GM19438 (cell line): Measurements from ENCODE around the gene CPB1.

ENCODE experiments used
- ATAC-seq: cut with Tn5 transposase; IDR thresholded peaks from one replicate; pipeline ENCODE4 v1.9.1; 2021; ENCODE audit warnings: low read depth; ENCODE audit not compliant: unreplicated experiment

The CPB1 gene

DNA sequence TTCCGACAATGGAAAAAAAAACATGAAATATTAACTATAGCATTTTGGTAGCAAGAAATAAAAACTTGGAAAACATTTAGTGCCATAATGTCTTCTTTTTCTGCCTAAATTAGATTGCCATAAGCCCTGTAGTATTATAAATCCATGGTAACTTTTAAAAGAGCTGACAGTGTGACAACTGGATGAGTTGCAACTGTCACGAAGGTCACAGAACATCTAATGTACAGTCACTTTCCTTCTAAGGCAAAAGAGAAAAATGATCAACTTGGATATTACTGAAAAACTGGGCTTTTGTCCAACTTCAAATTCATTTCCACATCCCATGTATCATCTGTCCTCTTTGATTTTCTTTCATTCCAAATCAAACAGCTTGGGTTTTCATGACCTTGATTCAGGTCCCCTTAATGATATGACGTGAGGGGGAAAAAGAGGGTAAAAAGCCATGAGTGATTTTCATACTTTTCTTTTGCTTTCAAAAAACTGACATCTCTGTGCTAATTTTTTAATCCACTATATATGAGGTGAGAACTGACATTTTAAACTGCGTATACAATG is 602 bp downstream of the CPB1 start:
- no peak for ATAC-seq

DNA sequence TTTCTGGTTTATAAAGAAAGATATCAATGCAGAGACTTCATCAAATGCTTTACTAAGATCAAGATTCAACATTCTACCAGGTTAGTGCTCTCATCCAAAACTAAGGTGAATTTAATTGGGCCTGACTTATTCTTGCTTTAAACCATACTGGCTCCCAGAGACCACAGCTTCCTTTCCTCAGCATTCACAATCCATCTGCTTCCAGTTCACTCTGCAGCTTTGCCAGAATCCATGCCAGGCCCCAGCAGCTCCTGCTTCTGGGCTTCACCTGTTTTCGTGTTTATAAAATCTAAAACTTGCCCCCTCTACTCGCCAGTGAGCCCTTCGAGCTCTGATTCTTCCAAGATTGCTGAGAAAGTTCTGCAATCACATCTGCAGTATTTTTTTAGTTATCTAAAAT is 2.3 kb downstream of the CPB1 start:
- ATAC-seq: no peak

DNA sequence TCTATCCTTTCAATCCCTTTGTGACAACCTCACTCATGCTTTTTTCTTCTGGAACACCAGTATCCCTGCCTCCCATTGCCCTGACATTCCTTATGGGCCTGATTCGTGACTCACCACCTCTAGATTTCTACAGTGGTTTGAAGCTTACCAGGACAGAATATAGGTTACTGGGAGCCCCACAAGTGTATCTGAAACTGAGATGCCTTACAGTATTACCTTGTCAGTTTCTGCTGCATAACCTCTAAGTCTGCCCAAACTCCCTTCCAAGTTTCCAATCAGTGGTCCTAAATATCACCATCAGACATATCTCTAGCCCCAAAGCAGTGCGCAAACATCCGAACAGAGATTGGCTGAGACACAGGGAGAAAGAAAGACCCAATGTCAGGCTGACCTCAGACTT is 5.6 kb downstream of the CPB1 start:
- ATAC-seq: no peak

DNA sequence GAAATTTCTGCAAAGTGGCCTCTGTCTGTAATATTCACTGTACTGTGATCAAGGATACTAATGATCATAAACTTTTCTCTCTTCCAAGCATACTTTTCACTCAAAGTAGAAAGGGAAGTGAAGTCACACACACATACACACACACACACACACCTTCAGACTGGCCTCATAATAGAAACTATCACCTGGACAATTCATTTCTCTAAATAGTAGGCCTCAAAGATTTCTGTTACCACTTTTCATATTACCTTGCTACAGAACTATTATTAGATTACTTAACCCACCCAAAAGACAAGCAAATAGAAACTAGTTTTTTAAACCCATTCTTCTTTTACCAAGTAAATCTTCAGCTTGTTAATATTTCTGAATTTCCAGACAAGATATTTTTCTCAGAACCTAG is 12.2 kb downstream of the CPB1 start:
- no peak for ATAC-seq

DNA sequence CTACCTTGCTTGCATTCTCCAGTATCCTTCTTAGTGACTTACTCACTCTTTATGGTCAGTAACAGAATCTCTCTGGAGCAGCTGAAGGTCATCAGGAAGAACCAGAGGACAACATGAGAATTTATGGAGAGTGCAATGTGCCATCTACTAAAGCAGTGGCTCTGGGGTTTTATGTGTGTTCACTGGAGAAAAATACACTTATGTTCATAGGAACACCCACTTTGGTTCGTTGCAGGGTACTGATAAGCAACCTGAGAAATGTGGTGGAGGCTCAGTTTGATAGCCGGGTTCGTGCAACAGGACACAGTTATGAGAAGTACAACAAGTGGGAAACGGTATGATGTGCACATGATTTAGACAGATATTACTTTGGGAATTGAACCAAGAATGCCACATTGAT is 12.8 kb downstream of the CPB1 start:
- no peak for ATAC-seq

DNA sequence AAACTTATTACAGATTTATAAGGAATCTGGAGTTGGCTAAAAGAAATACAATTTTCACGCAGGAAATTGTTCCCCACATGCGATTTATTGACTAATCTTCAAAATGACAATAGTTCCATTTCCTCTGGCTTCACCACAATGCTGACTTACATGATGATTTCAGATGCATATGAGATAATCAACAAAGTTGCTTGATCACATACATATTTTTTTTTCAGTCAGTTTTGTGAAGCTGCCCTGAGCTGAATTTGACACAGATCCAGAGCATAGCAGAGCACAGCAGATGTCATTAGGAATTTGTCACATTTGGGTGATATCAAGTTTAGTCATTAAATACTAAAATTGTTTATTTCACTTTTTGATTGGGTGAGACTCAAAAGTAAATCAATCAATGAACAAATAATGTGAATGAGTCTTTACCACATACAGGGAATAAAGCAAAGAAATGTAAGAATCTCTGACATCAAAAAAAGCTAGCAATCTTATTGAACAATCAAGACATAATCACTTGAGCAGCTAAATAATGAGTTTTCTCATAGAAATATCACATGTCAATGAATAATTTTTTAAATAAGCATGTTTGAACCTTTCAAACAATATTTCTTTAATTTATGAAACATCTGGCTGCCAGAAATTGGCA is 18.3 kb downstream of the CPB1 start:
- no peak for ATAC-seq

DNA sequence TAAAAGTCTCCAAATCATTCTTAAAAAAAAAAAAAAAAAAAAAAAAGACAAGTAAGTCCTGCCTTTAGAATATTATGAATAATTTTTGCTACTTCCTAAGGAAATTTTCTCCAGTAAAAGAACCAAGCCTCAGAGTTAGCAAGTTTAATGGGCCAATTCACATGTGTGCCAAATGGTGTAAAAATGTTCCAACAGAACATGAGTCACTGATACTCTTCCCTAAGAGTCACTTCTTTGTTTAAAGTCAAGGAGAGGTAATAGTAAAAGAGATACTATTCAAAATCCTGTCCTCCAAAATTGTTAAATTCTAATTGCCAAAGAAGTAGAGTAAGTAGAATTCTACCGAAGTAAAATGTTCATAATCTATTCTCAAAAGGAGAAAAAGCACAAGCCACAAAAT is 19.7 kb downstream of the CPB1 start:
- no peak for ATAC-seq

DNA sequence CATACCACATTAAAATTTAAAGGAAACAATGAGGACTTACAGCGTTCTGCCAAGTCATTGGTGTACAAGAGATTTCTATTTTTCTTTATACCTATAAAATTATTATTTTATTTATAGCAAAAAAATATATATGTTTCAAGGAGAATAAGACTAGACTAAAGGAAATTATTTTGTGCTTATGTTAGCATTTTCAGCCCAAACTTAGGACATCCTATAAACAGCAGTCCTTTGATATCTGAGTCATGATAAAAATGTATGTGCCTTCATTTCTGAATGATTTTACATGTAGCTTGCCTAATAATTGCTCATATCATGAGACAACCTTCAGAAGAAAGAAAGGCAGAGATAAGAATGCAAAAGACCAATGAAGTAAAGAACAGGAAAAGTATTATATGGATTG is 20.8 kb downstream of the CPB1 start:
- no peak for ATAC-seq

DNA sequence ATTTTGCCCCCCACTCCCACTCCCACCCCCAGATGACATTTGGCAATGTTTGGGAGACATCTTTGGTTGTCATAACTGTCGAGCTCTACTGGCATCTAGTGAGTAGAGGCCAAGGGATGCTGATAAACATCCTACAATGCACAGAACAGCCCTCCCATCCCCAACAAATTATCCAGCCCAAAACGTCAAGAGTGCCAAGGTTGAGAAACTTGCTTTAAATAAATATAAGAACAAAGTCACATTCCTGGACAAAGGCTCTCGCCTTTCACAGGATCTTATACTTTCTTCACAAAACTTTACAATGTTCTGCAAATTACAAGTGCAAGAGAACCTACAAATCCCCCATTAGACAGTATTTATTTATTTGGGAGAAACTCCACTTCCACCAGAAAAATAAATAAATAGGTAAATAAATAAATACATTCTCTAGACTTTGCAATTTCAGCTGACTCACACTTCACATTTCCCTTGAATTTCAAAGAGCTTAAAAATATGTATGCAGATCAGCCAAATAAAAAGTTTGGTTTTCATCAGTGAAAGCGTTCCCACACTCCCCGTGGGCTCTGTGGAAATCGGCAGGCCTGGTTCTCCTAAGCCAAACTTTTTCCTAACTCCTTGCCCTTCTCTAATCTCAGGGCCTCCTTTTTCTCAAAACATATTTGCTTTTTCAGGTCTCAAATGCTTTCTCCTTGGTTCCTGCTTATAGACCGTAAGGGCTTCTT is 24.8 kb downstream of the CPB1 start:
- no peak for ATAC-seq

DNA sequence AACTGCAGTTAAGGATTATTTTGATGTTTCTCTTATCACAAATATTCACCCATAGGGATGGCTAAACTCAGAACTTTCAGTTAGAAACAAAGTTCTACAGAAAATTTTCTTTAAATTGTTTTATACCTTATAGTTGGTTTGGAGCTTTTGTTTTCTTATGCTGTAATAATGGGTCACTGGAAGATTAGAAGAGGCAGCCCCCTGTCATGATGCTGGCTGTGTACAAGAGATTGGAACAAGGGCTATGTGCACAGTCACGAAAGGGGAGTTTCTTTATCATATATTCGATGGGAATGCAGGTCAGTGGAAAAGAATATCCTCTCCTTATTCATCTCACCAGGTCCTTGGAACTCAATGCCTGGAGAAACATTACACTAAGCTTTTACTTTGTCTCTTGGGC is 25.5 kb downstream of the CPB1 start:
- no peak for ATAC-seq

DNA sequence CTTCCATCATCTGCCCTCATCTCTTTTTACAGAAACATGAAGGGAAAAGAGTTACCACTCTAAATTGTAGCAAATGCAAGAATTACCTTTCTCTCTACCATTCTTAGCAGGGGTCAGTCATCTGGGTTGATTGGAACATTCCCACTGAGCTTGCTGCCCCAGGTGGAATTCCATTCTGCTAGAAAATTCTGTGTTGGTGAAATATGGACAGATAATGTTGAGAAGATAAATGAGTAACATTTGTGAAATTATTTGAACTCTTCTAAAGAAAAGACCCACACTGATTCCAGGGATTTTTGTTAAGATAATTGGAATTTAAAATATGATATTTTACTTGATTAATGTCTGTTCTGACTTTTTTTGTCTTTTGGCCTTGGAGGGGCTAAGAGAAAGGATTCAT is 26.4 kb downstream of the CPB1 start:
- ATAC-seq: no peak

DNA sequence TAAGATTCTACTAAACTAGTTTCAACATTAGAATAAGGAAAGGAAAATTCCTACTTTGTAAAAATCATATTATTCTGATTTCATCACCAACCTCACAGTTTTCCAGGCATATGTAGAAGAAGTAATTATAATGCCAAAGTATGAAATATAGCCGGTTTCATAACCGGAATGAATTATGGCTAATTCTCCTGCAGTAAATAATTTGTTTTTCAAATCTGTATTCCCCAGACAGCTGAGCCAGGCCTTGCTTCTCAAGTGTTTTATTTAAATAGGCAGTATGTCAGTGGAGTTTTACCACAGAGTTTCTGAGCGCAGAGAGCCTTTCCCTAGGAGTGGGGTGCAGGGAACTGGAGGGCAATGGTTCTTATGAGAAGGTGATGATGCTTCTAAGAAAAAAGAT is 28.8 kb downstream of the CPB1 start:
- no peak for ATAC-seq

DNA sequence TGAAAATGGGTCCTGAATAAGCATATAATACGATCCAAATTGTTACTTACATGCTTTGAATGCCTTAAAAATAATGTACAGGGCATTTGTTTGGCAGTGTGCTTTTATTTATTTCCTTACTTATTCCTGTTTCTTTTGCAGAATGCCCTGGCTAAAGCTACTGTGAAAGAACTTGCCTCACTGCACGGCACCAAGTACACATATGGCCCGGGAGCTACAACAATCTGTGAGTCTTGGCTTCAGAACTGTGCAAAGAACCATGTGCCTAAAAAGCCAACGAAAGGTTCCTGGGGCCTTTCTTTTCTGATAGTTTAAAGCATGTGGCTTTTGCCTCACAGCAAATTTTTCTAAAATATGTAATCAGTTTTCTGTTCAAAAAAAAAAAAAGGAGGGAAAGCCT is 29.7 kb downstream of the CPB1 start:
- ATAC-seq: no peak

DNA sequence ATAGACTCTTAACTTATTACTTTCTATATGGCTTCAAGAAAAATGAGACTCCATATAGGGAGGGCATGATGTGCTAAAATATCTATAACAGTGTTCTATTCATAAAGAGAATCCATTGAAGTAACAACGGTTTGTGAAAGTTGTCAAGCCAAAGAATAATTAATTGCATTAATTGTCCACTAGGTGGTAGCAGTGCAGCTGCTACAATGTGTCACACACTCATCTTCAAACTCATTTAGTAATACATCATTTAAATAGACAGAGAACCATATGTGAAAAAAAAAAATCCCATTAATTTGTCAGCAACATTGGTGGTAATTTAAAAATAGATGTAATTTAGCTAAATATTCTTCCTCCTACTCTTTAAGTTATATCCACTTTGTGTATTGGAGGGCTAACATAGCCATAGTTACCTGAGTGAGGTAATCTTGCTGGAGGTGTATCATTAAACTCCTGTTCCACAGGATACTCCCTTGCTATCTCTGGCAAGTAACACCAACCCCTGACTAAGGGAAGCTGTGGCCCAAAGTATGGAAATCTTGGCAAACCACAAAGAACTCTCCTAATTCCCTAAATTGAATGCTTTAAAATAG is 33.8 kb downstream of the CPB1 start:
- peak; percentile 68 for ATAC-seq

DNA sequence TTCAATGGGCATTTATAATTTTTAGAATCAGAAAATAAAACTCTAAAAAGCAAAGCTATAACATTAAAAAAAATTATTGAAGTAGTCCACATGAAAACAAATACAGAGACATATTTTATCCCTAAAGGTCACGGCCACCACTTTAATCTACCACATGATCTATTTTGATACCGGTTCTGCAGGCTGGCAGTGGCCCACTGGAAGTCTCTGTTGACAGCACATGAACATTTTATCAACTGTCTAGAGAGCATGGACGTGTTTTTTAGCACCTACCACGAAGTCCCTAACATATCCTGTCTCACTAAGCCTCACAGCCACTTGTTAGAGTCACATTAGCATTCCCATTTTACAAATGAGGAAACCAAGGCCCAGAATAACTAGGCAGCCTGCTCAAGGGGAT is 35.7 kb downstream of the CPB1 start:
- no peak for ATAC-seq

DNA sequence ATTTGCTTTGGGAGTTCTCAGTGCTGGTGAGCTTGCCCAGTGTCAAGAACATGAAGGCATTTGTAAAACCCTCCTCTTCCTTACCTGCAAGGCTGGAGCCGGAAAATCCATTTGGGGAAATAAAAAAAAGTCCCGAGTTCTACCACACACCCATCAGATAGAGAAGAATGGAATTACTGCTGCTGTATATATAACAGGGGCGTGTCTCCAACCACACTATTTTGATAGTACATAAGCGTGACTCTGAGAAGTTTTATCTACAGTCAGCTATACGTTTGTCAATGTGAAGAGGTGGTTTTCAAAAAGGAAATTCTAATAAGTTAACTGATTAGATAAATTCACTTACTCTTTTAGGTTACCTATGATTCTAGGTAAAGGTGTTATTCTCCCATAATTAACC is 36.2 kb downstream of the CPB1 start:
- no peak for ATAC-seq

DNA sequence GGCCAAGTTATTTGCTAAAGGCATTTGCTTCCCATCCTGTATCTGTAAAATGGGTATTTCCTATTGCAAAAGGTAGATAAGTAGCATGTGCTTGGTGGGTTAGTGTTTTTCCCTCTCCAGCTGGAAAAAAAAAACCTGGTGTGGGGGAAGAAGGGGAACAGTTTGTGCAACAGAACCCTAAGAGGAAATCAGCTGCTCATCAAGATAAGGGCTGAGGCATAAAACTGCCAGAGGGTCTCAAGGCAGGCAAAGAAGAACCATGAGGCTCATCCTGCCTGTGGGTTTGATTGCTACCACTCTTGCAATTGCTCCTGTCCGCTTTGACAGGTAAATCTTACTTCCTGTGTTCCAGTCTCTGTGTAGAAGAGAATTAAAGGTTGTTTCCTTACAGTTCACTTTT is 37.4 kb downstream of the CPB1 start, which contains the start of gene CPA3:
TSS of gene CPA3 (plus strand) at position 248 of the 400 bp plus-strand sequence. CDS start at position 260, 12 bp downstream.
- ATAC-seq: no peak

DNA sequence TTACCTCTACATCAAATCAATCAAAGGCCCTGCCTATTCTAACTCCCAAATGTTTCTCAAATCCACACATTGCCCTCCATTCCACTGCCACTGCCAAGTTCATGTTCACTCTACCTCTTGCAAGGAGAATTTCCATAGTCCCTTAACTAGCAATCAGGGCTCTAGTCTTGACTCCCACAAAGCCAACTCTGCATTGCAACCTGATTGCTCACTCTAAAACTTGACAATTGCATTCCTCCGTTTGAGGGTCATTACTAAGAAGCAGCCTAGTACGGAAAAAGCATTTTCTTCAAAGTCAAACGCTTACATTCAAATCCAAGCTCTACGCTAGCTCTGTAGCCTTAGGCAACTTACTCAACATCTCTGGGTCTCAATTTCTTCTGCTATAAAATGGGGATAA is 38.6 kb downstream of the CPB1 start:
- ATAC-seq: no peak

DNA sequence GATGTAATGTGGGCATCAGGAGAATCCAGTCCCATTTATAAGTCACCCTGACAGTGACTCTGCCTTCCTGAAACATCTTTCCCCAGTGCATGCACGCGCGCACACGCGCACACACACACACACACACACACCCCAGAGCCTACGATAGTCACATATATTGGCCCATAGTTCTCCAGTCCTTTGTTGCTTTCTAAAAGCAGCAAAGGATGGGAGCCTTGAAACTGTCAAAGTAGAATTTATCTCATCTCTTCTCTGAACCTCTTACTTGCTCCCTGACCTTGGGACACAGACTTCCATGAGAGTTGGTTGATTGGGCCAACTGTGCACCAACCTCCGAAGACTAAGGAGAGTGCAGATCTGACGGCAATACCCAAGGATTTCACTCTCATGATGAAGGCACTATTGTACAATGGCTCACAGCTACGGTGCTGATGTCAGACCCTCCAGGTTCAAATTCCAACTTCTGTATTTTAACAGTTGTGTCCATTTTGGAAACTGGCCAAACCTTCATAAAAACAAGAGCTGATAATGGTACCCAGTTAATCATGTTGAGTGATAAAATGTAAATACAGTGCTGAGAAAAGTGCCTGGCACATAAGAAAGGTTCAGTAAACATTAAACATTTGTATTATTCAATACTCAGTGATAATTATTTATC is 45.8 kb downstream of the CPB1 start:
- ATAC-seq: no peak

DNA sequence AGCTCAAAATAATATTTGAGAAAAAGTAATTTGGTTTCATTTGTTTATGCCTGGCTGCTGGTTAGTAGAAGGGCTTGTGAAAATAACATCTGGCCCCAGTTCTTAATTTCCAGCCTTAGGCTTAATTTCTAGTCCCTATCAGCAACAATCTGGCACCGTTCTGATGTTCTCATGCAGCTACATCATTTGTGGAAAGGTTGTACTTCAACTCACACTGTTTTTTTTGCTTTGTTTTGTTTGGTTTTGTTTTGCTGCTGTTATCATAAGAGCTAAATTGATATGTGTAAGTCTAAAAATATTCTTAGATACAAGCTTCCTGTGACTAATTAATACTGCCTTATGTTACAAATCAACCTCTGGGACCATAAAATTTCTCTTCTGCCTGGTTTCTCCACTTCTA is 46.4 kb downstream of the CPB1 start:
- no peak for ATAC-seq

DNA sequence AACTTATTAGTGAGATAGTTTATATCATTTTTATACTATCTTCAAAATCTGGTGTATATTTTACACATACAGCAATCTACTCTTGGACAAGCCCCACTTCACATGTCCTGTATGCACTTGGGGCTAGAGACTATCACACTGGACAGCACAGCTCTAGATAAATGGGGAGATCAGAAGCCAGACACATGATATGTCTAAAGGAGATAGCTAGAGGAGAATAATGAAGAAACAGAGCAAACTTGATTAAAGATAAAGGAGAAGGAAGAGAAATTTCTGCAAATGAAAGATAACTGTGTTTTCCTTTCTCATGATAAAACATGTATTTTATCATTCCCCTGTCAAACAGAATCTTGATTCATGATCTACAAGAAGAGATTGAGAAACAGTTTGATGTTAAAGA is 50.5 kb downstream of the CPB1 start:
- ATAC-seq: no peak
